ENCODE measurements around the gene MTIF3.

GRCh38 chr13:27395007-27395510 is 55.3 kb downstream of the MTIF3 start:
- TF ChIP-seq POLR2AphosphoS5 (IDR thresholded peaks at IDR 0.05), result no peak
- TF ChIP-seq CTCF (IDR thresholded peaks at IDR 0.05), result no peak
- no peak for TF ChIP-seq POLR2A (IDR thresholded peaks at IDR 0.05)
- TF ChIP-seq EP300 (IDR thresholded peaks at IDR 0.05), result no peak
